Activated T-cell treated with anti-CD3 and anti-CD28 coated beads, Interleukin-2, amount 50 U/mL, for 4 hours (primary cell): ENCODE measurements around the gene VAMP3. TPM values are rescaled to one million over a fixed set of nuclear protein-coding genes. Genes with fewer than 3 reads are reported as not detected.

ENCODE experiments used
- ATAC-seq, 2 donors: fragments of 200-7000 bp; cut with Tn5 transposase; one replicate each; pipeline ENCODE4 v1.10.0; 2021
- DNase-seq: peaks from one replicate; pipeline ENCODE4 v3.0.0-alpha.2; 2020
- H3K27me3 Mint-ChIP-seq: one replicate; pipeline ENCODE4 v1.8.0; 2021; ENCODE audit warnings: low read depth, mixed read lengths
- H3K36me3 Mint-ChIP-seq: one replicate; pipeline ENCODE4 v1.8.0; 2022; ENCODE audit warnings: mixed read lengths; ENCODE audit not compliant: insufficient read depth
- H3K4me1 Mint-ChIP-seq: one replicate; pipeline ENCODE4 v1.8.0; 2021; ENCODE audit warnings: low read depth, mixed read lengths
- H3K4me3 Mint-ChIP-seq: one replicate; pipeline ENCODE4 v1.8.0; 2021; ENCODE audit warnings: mild to moderate bottlenecking, moderate library complexity, mixed read lengths
- H3K9me3 Mint-ChIP-seq: one replicate; pipeline ENCODE4 v1.8.0; 2021; ENCODE audit warnings: mixed read lengths
- total RNA-seq, 3 donors: library from RNA; stranded (reverse); gene quantifications; one replicate each; pipeline ENCODE4 v1.2.1, GENCODE V29; 2021

VAMP3 gene
- total RNA-seq, 3 donors from 2014 or later, result 17.6 to 21.7 (median 20.2) TPM

- DNase-seq (no peak), ATAC-seq (no peak)
- peaks cover 23% of the 10 kb centered on the region for H3K4me1 Mint-ChIP-seq
- H3K4me3 Mint-ChIP-seq, result no peak overlapping the region
- no peaks in the 10 kb centered on the region for H3K36me3 Mint-ChIP-seq
- no peaks in the 10 kb centered on the region for H3K9me3 Mint-ChIP-seq
- peaks cover 7% of the 10 kb centered on the region for H3K27me3 Mint-ChIP-seq
These were observed 19.9 kb upstream of the VAMP3 start for GRCh38 chr1:7751174-7751573.

- Mint-ChIP-seq H3K9me3 (no peaks in the 10 kb centered on the region), H3K36me3 (no peaks in the 10 kb centered on the region), H3K4me3 (peak overlapping the region; percentile 65), H3K27me3 (peaks cover 7% of the 10 kb centered on the region), H3K4me1 (peaks cover 23% of the 10 kb centered on the region)
- peak; percentile 43 for DNase-seq
- peak in 1 of 2 donors; percentile 43 for ATAC-seq
These were observed 18.3 kb upstream of the VAMP3 start for GRCh38 chr1:7752512-7753417.

- DNase-seq (no peak), ATAC-seq (no peak)
- Mint-ChIP-seq H3K27me3 (peaks cover 7% of the 10 kb centered on the region), H3K4me1 (peaks cover 23% of the 10 kb centered on the region), H3K36me3 (no peaks in the 10 kb centered on the region), H3K9me3 (no peaks in the 10 kb centered on the region), H3K4me3 (no peak overlapping the region)
These were observed 17.5 kb upstream of the VAMP3 start for GRCh38 chr1:7753641-7754040.

- H3K4me3 Mint-ChIP-seq, result no peak overlapping the region
- no peak for DNase-seq
- ATAC-seq, result no peak
- no peaks in the 10 kb centered on the region for H3K9me3 Mint-ChIP-seq
- H3K36me3 Mint-ChIP-seq, result no peaks in the 10 kb centered on the region
- H3K4me1 Mint-ChIP-seq, result peaks cover 23% of the 10 kb centered on the region
- H3K27me3 Mint-ChIP-seq, result peaks cover 7% of the 10 kb centered on the region
These were observed 16.9 kb upstream of the VAMP3 start for GRCh38 chr1:7754234-7754633.

- Mint-ChIP-seq H3K36me3 (no peaks in the 10 kb centered on the region), H3K9me3 (no peaks in the 10 kb centered on the region), H3K27me3 (peaks cover 7% of the 10 kb centered on the region), H3K4me3 (no peak overlapping the region), H3K4me1 (peaks cover 23% of the 10 kb centered on the region)
- no peak for ATAC-seq
- no peak for DNase-seq
These were observed 15.6 kb upstream of the VAMP3 start for GRCh38 chr1:7755448-7755847.

GRCh38 chr1:7760245-7760644, 10.9 kb upstream of the VAMP3 start:
- Mint-ChIP-seq H3K4me3 (no peak overlapping the region), H3K9me3 (no peaks in the 10 kb centered on the region), H3K27me3 (peaks cover 3% of the 10 kb centered on the region), H3K36me3 (no peaks in the 10 kb centered on the region), H3K4me1 (no peaks in the 10 kb centered on the region)
- DNase-seq (no peak), ATAC-seq (no peak)

- ATAC-seq (no peak), DNase-seq (no peak)
- Mint-ChIP-seq H3K27me3 (peaks cover 3% of the 10 kb centered on the region), H3K4me3 (no peak overlapping the region), H3K4me1 (no peaks in the 10 kb centered on the region), H3K9me3 (no peaks in the 10 kb centered on the region), H3K36me3 (no peaks in the 10 kb centered on the region)
These were observed 10.0 kb upstream of the VAMP3 start for GRCh38 chr1:7761103-7761502.

GRCh38 chr1:7767176-7767575, 3.9 kb upstream of the VAMP3 start:
- DNase-seq, result no peak
- Mint-ChIP-seq H3K27me3 (peaks cover 6% of the 10 kb centered on the region), H3K4me3 (no peak overlapping the region), H3K9me3 (no peaks in the 10 kb centered on the region), H3K36me3 (peaks cover 2% of the 10 kb centered on the region), H3K4me1 (peaks cover 7% of the 10 kb centered on the region)
- ATAC-seq, result no peak

GRCh38 chr1:7768583-7768982, 2.5 kb upstream of the VAMP3 start:
- Mint-ChIP-seq H3K9me3 (no peaks in the 10 kb centered on the region), H3K27me3 (peaks cover 2% of the 10 kb centered on the region), H3K36me3 (peaks cover 5% of the 10 kb centered on the region), H3K4me1 (peaks cover 20% of the 10 kb centered on the region), H3K4me3 (no peak overlapping the region)
- ATAC-seq, result no peak
- no peak for DNase-seq

GRCh38 chr1:7769673-7770412, 1.3 kb upstream of the VAMP3 start:
- DNase-seq (no peak), ATAC-seq (no peak)
- H3K36me3 Mint-ChIP-seq, result peaks cover 12% of the 10 kb centered on the region
- peaks cover 25% of the 10 kb centered on the region for H3K4me1 Mint-ChIP-seq
- no peaks in the 10 kb centered on the region for H3K9me3 Mint-ChIP-seq
- peaks cover 2% of the 10 kb centered on the region for H3K27me3 Mint-ChIP-seq
- H3K4me3 Mint-ChIP-seq, result peak overlapping the region; percentile 17

- no peak for DNase-seq
- peaks cover 15% of the 10 kb centered on the region for H3K36me3 Mint-ChIP-seq
These were observed 463 bp upstream of the VAMP3 start for GRCh38 chr1:7770669-7770996.

GRCh38 chr1:7771823-7772299, 765 bp downstream of the VAMP3 start:
- peak in 1 of 2 donors; percentile 4 for ATAC-seq
- H3K4me3 Mint-ChIP-seq, result peak overlapping the region; percentile 87

More at GRCh38 chr1:7770669-7770996, 463 bp upstream of the VAMP3 start:
- peak; percentile 19 to 23 for ATAC-seq
- peaks cover 28% of the 10 kb centered on the region for H3K4me1 Mint-ChIP-seq
- H3K27me3 Mint-ChIP-seq, result peaks cover 2% of the 10 kb centered on the region
- H3K9me3 Mint-ChIP-seq, result no peaks in the 10 kb centered on the region
- peak overlapping the region; percentile 83 for H3K4me3 Mint-ChIP-seq

GRCh38 chr1:7777591-7777990, 6.5 kb downstream of the VAMP3 start:
- Mint-ChIP-seq H3K4me3 (no peak overlapping the region), H3K36me3 (peaks cover 19% of the 10 kb centered on the region), H3K9me3 (no peaks in the 10 kb centered on the region), H3K4me1 (peaks cover 35% of the 10 kb centered on the region), H3K27me3 (no peaks in the 10 kb centered on the region)
- DNase-seq, result no peak
- no peak for ATAC-seq

More at GRCh38 chr1:7771823-7772299, 765 bp downstream of the VAMP3 start:
- Mint-ChIP-seq H3K27me3 (peaks cover 1% of the 10 kb centered on the region), H3K4me1 (peaks cover 31% of the 10 kb centered on the region), H3K36me3 (peaks cover 19% of the 10 kb centered on the region), H3K9me3 (no peaks in the 10 kb centered on the region)
- no peak for DNase-seq

GRCh38 chr1:7778133-7778628, 7.1 kb downstream of the VAMP3 start:
- Mint-ChIP-seq H3K27me3 (no peaks in the 10 kb centered on the region), H3K4me3 (no peak overlapping the region), H3K4me1 (peaks cover 35% of the 10 kb centered on the region), H3K9me3 (no peaks in the 10 kb centered on the region), H3K36me3 (peaks cover 19% of the 10 kb centered on the region)
- ATAC-seq, result no peak
- DNase-seq, result no peak
